Effector memory CD4-positive, alpha-beta T cell (primary cell): ENCODE results near the gene MAP4K4.

Source experiments
- DNase-seq, 3 donors: peaks; one replicate each; pipeline ENCODE4 v3.0.0-alpha.2; 2020
- H3K27ac ChIP-seq: 2 replicates; pipeline ENCODE4 v1.7.0; 2013; ENCODE audit warnings: mild to moderate bottlenecking, low read length, moderate library complexity; ENCODE audit not compliant: insufficient read depth, poor library complexity, severe bottlenecking
- H3K27me3 ChIP-seq: replicated peaks from 2 replicates; pipeline ENCODE4 v1.7.0; 2013; ENCODE audit warnings: mild to moderate bottlenecking, low read length; ENCODE audit not compliant: insufficient read depth, control insufficient read depth, poor library complexity, severe bottlenecking
- H3K36me3 ChIP-seq: 2 replicates; pipeline ENCODE4 v1.7.0; 2013; ENCODE audit warnings: mild to moderate bottlenecking, low read length, moderate library complexity; ENCODE audit not compliant: control insufficient read depth, insufficient read depth
- H3K4me1 ChIP-seq: 2 replicates; pipeline ENCODE4 v1.7.0; 2013; ENCODE audit warnings: low read length, mild to moderate bottlenecking; ENCODE audit not compliant: control insufficient read depth, insufficient read depth, poor library complexity, severe bottlenecking
- H3K4me3 ChIP-seq: 2 replicates; pipeline ENCODE4 v1.7.0; 2013; ENCODE audit warnings: low read length, low read depth, mild to moderate bottlenecking; ENCODE audit not compliant: insufficient read depth, poor library complexity, severe bottlenecking
- H3K9me3 ChIP-seq: 2 replicates; pipeline ENCODE4 v1.7.0; 2013; ENCODE audit warnings: mild to moderate bottlenecking, low read length, moderate library complexity; ENCODE audit not compliant: control insufficient read depth

MAP4K4 gene

GRCh38 chr2:101692041-101692440, 5.5 kb upstream of the MAP4K4 start:
- no peak for DNase-seq
- H3K9me3 ChIP-seq, result no peaks in the 10 kb centered on the region
- H3K4me3 ChIP-seq, result no peak overlapping the region
- H3K4me1 ChIP-seq, result peaks cover 4% of the 10 kb centered on the region
- no peaks in the 10 kb centered on the region for H3K36me3 ChIP-seq
- no peaks in the 10 kb centered on the region for H3K27me3 ChIP-seq
- H3K27ac ChIP-seq, result no peak overlapping the region

GRCh38 chr2:101692766-101693165, 4.7 kb upstream of the MAP4K4 start:
- H3K36me3 ChIP-seq, result no peaks in the 10 kb centered on the region
- H3K9me3 ChIP-seq, result no peaks in the 10 kb centered on the region
- no peak overlapping the region for H3K4me3 ChIP-seq
- peaks cover 4% of the 10 kb centered on the region for H3K4me1 ChIP-seq
- DNase-seq, result no peak
- H3K27me3 ChIP-seq, result no peaks in the 10 kb centered on the region
- no peak overlapping the region for H3K27ac ChIP-seq

GRCh38 chr2:101693991-101694588, 3.4 kb upstream of the MAP4K4 start:
- no peak for DNase-seq
- Histone ChIP-seq H3K27ac (no peak overlapping the region), H3K4me3 (no peak overlapping the region), H3K36me3 (no peaks in the 10 kb centered on the region), H3K4me1 (peaks cover 4% of the 10 kb centered on the region), H3K27me3 (no peaks in the 10 kb centered on the region), H3K9me3 (no peaks in the 10 kb centered on the region)

DNA sequence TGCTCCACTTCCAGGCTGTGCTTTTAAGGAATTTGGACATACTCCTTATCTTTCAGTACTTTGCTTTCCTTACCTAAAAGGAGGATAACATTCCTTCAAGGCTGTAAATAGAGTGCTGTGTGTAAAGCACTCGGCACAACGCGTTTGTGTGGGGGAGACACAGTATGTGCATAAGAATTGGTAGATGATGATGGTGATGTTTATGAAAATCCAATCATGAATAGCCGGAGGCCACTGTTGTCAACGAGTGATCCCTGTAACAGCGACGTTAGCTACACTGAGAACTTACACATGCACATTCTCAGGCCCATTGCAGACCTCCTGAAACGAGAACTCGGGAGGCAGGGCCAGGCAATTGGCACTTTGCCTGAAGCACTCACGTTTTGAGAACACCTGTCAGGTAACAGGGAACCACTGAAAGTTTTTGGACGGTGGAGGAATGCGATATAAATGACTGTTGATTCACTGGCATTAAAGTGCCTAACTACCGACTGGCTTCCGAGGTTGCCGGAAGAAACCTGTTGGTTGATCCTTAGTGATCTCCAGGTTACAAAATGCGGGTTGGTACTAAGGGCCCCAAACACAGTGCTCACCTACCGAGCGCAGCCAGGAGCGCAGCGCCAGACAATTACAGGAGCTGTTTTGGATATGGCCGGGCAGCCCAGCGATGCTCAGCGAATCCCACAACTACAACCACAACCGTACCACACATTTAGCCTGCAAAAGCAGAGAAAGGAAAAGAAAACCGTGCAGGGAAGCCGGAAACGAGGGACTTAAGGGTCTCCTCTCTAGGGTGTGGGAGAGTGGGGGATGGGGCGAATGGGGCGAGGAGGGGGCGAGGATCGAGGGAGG, 1.0 kb upstream of the MAP4K4 start:
- DNase-seq, result no peak
- Histone ChIP-seq H3K27ac (peak overlapping the region; percentile 76), H3K4me3 (peak overlapping the region; percentile 67), H3K27me3 (no peaks in the 10 kb centered on the region), H3K9me3 (no peaks in the 10 kb centered on the region), H3K36me3 (no peaks in the 10 kb centered on the region), H3K4me1 (peaks cover 7% of the 10 kb centered on the region)

DNA sequence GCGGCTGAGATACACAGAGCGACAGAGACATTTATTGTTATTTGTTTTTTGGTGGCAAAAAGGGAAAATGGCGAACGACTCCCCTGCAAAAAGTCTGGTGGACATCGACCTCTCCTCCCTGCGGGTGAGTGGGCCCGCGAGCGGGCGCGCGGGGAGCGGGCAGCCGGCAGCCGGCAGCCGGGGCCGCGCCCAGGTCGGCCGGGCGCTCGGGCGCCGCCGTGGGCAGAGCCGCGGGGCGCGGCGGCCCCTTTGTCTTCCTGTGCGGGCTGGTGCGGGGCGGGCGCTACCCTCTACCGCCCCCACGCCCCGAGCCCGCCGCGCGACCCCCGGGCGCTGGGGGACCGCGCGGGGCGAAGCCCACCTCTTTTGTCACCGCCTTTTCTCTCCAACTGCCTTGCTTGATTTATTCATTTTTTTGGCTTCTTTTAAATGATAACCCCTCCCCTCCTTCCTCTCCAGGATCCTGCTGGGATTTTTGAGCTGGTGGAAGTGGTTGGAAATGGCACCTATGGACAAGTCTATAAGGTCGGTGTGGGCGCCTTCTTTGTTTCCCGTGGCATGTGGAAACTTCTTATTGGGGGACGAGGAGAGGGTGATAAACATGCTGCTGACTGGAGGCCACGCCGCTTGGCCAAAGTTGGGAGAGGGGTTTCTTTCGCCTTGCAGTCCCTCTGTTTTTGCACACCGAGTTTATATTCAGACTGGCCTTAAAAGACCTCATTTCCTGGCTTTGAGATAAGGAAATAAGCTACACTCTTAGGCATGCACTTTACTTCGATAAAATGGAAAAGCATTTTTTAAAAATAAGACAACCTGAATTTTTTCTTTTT, 722 bp downstream of the MAP4K4 start:
- H3K36me3 ChIP-seq, result no peaks in the 10 kb centered on the region
- peak overlapping the region; percentile 80 for H3K4me3 ChIP-seq
- H3K9me3 ChIP-seq, result no peaks in the 10 kb centered on the region
- H3K4me1 ChIP-seq, result peaks cover 13% of the 10 kb centered on the region
- DNase-seq, result no peak
- H3K27me3 ChIP-seq, result no peaks in the 10 kb centered on the region
- H3K27ac ChIP-seq, result peak overlapping the region; percentile 72

- peak overlapping the region; percentile 72 for H3K27ac ChIP-seq
- H3K9me3 ChIP-seq, result no peaks in the 10 kb centered on the region
- no peaks in the 10 kb centered on the region for H3K27me3 ChIP-seq
- H3K4me1 ChIP-seq, result peaks cover 14% of the 10 kb centered on the region
- H3K36me3 ChIP-seq, result no peaks in the 10 kb centered on the region
- H3K4me3 ChIP-seq, result peak overlapping the region; percentile 80
- DNase-seq, result no peak
These were observed 1.6 kb downstream of the MAP4K4 start for GRCh38 chr2:101698844-101699754.

GRCh38 chr2:101699755-101700461, 2.4 kb downstream of the MAP4K4 start:
- no peaks in the 10 kb centered on the region for H3K9me3 ChIP-seq
- H3K27me3 ChIP-seq, result no peaks in the 10 kb centered on the region
- peaks cover 14% of the 10 kb centered on the region for H3K4me1 ChIP-seq
- no peak for DNase-seq
- H3K27ac ChIP-seq, result peak overlapping the region; percentile 72
- peak overlapping the region; percentile 80 for H3K4me3 ChIP-seq
- no peaks in the 10 kb centered on the region for H3K36me3 ChIP-seq

- Histone ChIP-seq H3K4me3 (peak overlapping the region; percentile 26), H3K36me3 (no peaks in the 10 kb centered on the region), H3K9me3 (no peaks in the 10 kb centered on the region), H3K4me1 (peaks cover 36% of the 10 kb centered on the region), H3K27ac (peak overlapping the region; percentile 70), H3K27me3 (no peaks in the 10 kb centered on the region)
- no peak for DNase-seq
These were observed 6.5 kb downstream of the MAP4K4 start for GRCh38 chr2:101704046-101704466.
